ENCODE measurements around the gene GALNT18.

The GALNT18 gene

GRCh38 chr11:11400635-11401232 is 221.1 kb downstream of the GALNT18 start:
- Histone ChIP-seq H3K9me3 (ENCODE audit: low read length) (no peaks in the 10 kb centered on the region), H2AFZ (ENCODE audit: low read depth, low read length) (no peak overlapping the region), H3K4me3 (ENCODE audit: low read length) (no peak overlapping the region), H3K27me3 (ENCODE audit: insufficient read depth, low read length) (no peaks in the 10 kb centered on the region), H3K36me3 (ENCODE audit: insufficient read depth, low read length) (no peaks in the 10 kb centered on the region), H3K4me1 (ENCODE audit: insufficient read depth, low read length) (peaks cover 3% of the 10 kb centered on the region)

- H3K27me3 ChIP-seq (ENCODE audit: insufficient read depth, low read length): no peaks in the 10 kb centered on the region
- H3K9me3 ChIP-seq (ENCODE audit: low read length): no peaks in the 10 kb centered on the region
- no peak overlapping the region for H2AFZ ChIP-seq (ENCODE audit: low read depth, low read length)
- H3K4me1 ChIP-seq (ENCODE audit: insufficient read depth, low read length): peaks cover 3% of the 10 kb centered on the region
- no peak overlapping the region for H3K4me3 ChIP-seq (ENCODE audit: low read length)
- no peaks in the 10 kb centered on the region for H3K36me3 ChIP-seq (ENCODE audit: insufficient read depth, low read length)
These were observed 221.7 kb downstream of the GALNT18 start for GRCh38 chr11:11400121-11400520.

GRCh38 chr11:11397781-11398180 is 224.0 kb downstream of the GALNT18 start:
- Histone ChIP-seq H2AFZ (ENCODE audit: low read depth, low read length) (no peak overlapping the region), H3K4me3 (ENCODE audit: low read length) (no peak overlapping the region), H3K9me3 (ENCODE audit: low read length) (no peaks in the 10 kb centered on the region), H3K4me1 (ENCODE audit: insufficient read depth, low read length) (peaks cover 3% of the 10 kb centered on the region), H3K36me3 (ENCODE audit: insufficient read depth, low read length) (no peaks in the 10 kb centered on the region), H3K27me3 (ENCODE audit: insufficient read depth, low read length) (no peaks in the 10 kb centered on the region)

GRCh38 chr11:11397036-11397415 is 224.8 kb downstream of the GALNT18 start:
- Histone ChIP-seq H3K4me3 (ENCODE audit: low read length) (no peak overlapping the region), H3K36me3 (ENCODE audit: insufficient read depth, low read length) (no peaks in the 10 kb centered on the region), H2AFZ (ENCODE audit: low read depth, low read length) (no peak overlapping the region), H3K4me1 (ENCODE audit: insufficient read depth, low read length) (peaks cover 3% of the 10 kb centered on the region), H3K9me3 (ENCODE audit: low read length) (no peaks in the 10 kb centered on the region), H3K27me3 (ENCODE audit: insufficient read depth, low read length) (no peaks in the 10 kb centered on the region)

- Histone ChIP-seq H2AFZ (ENCODE audit: low read depth, low read length) (no peak overlapping the region), H3K36me3 (ENCODE audit: insufficient read depth, low read length) (no peaks in the 10 kb centered on the region), H3K4me3 (ENCODE audit: low read length) (no peak overlapping the region), H3K9me3 (ENCODE audit: low read length) (no peaks in the 10 kb centered on the region), H3K27me3 (ENCODE audit: insufficient read depth, low read length) (no peaks in the 10 kb centered on the region), H3K4me1 (ENCODE audit: insufficient read depth, low read length) (peaks cover 3% of the 10 kb centered on the region)
These were observed 225.3 kb downstream of the GALNT18 start for GRCh38 chr11:11396301-11397035.

GRCh38 chr11:11395126-11395525 is 226.7 kb downstream of the GALNT18 start:
- Histone ChIP-seq H2AFZ (ENCODE audit: low read depth, low read length) (no peak overlapping the region), H3K4me1 (ENCODE audit: insufficient read depth, low read length) (peaks cover 3% of the 10 kb centered on the region), H3K4me3 (ENCODE audit: low read length) (no peak overlapping the region), H3K27me3 (ENCODE audit: insufficient read depth, low read length) (no peaks in the 10 kb centered on the region), H3K36me3 (ENCODE audit: insufficient read depth, low read length) (no peaks in the 10 kb centered on the region), H3K9me3 (ENCODE audit: low read length) (no peaks in the 10 kb centered on the region)

GRCh38 chr11:11394241-11394640 is 227.6 kb downstream of the GALNT18 start:
- H3K27me3 ChIP-seq (ENCODE audit: insufficient read depth, low read length): no peaks in the 10 kb centered on the region
- no peak overlapping the region for H3K4me3 ChIP-seq (ENCODE audit: low read length)
- H3K9me3 ChIP-seq (ENCODE audit: low read length): no peaks in the 10 kb centered on the region
- peaks cover 3% of the 10 kb centered on the region for H3K4me1 ChIP-seq (ENCODE audit: insufficient read depth, low read length)
- no peak overlapping the region for H2AFZ ChIP-seq (ENCODE audit: low read depth, low read length)
- no peaks in the 10 kb centered on the region for H3K36me3 ChIP-seq (ENCODE audit: insufficient read depth, low read length)

- Histone ChIP-seq H3K36me3 (ENCODE audit: insufficient read depth, low read length) (no peaks in the 10 kb centered on the region), H3K9me3 (ENCODE audit: low read length) (no peaks in the 10 kb centered on the region), H2AFZ (ENCODE audit: low read depth, low read length) (no peak overlapping the region), H3K27me3 (ENCODE audit: insufficient read depth, low read length) (no peaks in the 10 kb centered on the region), H3K4me3 (ENCODE audit: low read length) (no peak overlapping the region), H3K4me1 (ENCODE audit: insufficient read depth, low read length) (peaks cover 3% of the 10 kb centered on the region)
These were observed 229.9 kb downstream of the GALNT18 start for GRCh38 chr11:11391796-11392463.

- no peak overlapping the region for H2AFZ ChIP-seq (ENCODE audit: low read depth, low read length)
- peaks cover 2% of the 10 kb centered on the region for H3K4me1 ChIP-seq (ENCODE audit: insufficient read depth, low read length)
- no peak overlapping the region for H3K4me3 ChIP-seq (ENCODE audit: low read length)
- no peaks in the 10 kb centered on the region for H3K27me3 ChIP-seq (ENCODE audit: insufficient read depth, low read length)
- no peaks in the 10 kb centered on the region for H3K36me3 ChIP-seq (ENCODE audit: insufficient read depth, low read length)
- H3K9me3 ChIP-seq (ENCODE audit: low read length): no peaks in the 10 kb centered on the region
These were observed 230.6 kb downstream of the GALNT18 start for GRCh38 chr11:11391169-11391568.

- Histone ChIP-seq H3K36me3 (ENCODE audit: insufficient read depth, low read length) (no peaks in the 10 kb centered on the region), H3K4me3 (ENCODE audit: low read length) (no peak overlapping the region), H2AFZ (ENCODE audit: low read depth, low read length) (no peak overlapping the region), H3K9me3 (ENCODE audit: low read length) (no peaks in the 10 kb centered on the region), H3K27me3 (ENCODE audit: insufficient read depth, low read length) (no peaks in the 10 kb centered on the region), H3K4me1 (ENCODE audit: insufficient read depth, low read length) (no peaks in the 10 kb centered on the region)
These were observed 231.6 kb downstream of the GALNT18 start for GRCh38 chr11:11390068-11390771.

- Histone ChIP-seq H3K9me3 (ENCODE audit: low read length) (no peaks in the 10 kb centered on the region), H3K4me1 (ENCODE audit: insufficient read depth, low read length) (no peaks in the 10 kb centered on the region), H2AFZ (ENCODE audit: low read depth, low read length) (no peak overlapping the region), H3K27me3 (ENCODE audit: insufficient read depth, low read length) (no peaks in the 10 kb centered on the region), H3K4me3 (ENCODE audit: low read length) (no peak overlapping the region), H3K36me3 (ENCODE audit: insufficient read depth, low read length) (no peaks in the 10 kb centered on the region)
These were observed 232.6 kb downstream of the GALNT18 start for GRCh38 chr11:11389238-11389637.

- Histone ChIP-seq H3K4me3 (ENCODE audit: low read length) (no peak overlapping the region), H3K4me1 (ENCODE audit: insufficient read depth, low read length) (no peaks in the 10 kb centered on the region), H3K27me3 (ENCODE audit: insufficient read depth, low read length) (no peaks in the 10 kb centered on the region), H3K9me3 (ENCODE audit: low read length) (no peaks in the 10 kb centered on the region), H3K36me3 (ENCODE audit: insufficient read depth, low read length) (no peaks in the 10 kb centered on the region), H2AFZ (ENCODE audit: low read depth, low read length) (no peak overlapping the region)
These were observed 234.0 kb downstream of the GALNT18 start for GRCh38 chr11:11387622-11388305.

Data from neuron (in vitro differentiated cells).